A549 treated with DMSO at 1 μM for 4 hours (cell line): ENCODE measurements around the gene TPSB2. TPM values are rescaled to one million over a fixed set of nuclear protein-coding genes. Genes with fewer than 3 reads are reported as not detected.

ENCODE experiments used
- total RNA-seq: library from RNA; stranded (reverse); fragments of 200-300 nt; extraction: Qiagen RNA extraction; gene quantifications from 5 replicates; pipeline ENCODE4 v1.2.3, GENCODE V29; 2022; ENCODE audit warnings: low read depth

Gene TPSB2
- not detected in 5 replicates for total RNA-seq

GRCh38 chr16:1230084-1230470, at the start of gene TPSB2:
TPSB2 (minus strand) TSS chr16:1230184; CDS start chr16:1229951, 233 bp downstream.

GRCh38 chr16:1255276-1256122, 25.5 kb upstream of the TPSB2 start, which contains the start of gene TPSD1:
TPSD1 (plus strand) TSS chr16:1256069; CDS start chr16:1256281, 212 bp downstream.

GRCh38 chr16:1240436-1240835, 10.5 kb upstream of the TPSB2 start, which contains the start of gene TPSAB1:
TPSAB1 (plus strand) TSS chr16:1240705; CDS start chr16:1240939, 234 bp downstream.

GRCh38 chr16:1225051-1225451, 4.9 kb downstream of the TPSB2 start, which contains the start of gene TPSG1:
TPSG1 (minus strand) TSS chr16:1225268; CDS start chr16:1225252, 16 bp downstream.

Other genes with a start within 250 kb of the TPSB2 start
- 1.4 to 1.6 TPM (median 1.5 TPM) in 5 replicates for gene SOX8, start 248.4 kb downstream of the TPSB2 start, total RNA-seq
- 0.11 to 0.30 TPM (median 0.26 TPM) in 5 replicates for gene SSTR5, start 157.4 kb downstream of the TPSB2 start, total RNA-seq
- not detected in 5 replicates for gene C1QTNF8, start 133.9 kb downstream of the TPSB2 start, total RNA-seq
- gene CACNA1H, start 77.1 kb downstream of the TPSB2 start, total RNA-seq = 6.9 to 13.9 TPM (median 10.5 TPM) in 5 replicates
- 0.10 to 0.22 TPM (median 0.12 TPM) in 3 of 5 replicates, not detected in the others for gene TPSG1, start 4.9 kb downstream of the TPSB2 start, total RNA-seq
- 0.13 TPM in 1 of 5 replicates, not detected in the others for gene TPSAB1, start 10.5 kb upstream of the TPSB2 start, total RNA-seq
- not detected in 5 replicates for gene TPSD1, start 25.9 kb upstream of the TPSB2 start, total RNA-seq
- gene UBE2I, start 79.5 kb upstream of the TPSB2 start, total RNA-seq = 165 to 192 TPM (median 171 TPM) in 5 replicates
- gene BAIAP3, start 103.5 kb upstream of the TPSB2 start, total RNA-seq = 0.31 to 1.6 TPM (median 1.1 TPM) in 5 replicates
- gene TSR3, start 121.7 kb upstream of the TPSB2 start, total RNA-seq = 57.7 to 93.3 TPM (median 82.5 TPM) in 5 replicates
- 24.7 to 37.3 TPM (median 29.4 TPM) in 5 replicates for gene GNPTG, start 121.7 kb upstream of the TPSB2 start, total RNA-seq
- gene UNKL, start 184.5 kb upstream of the TPSB2 start, total RNA-seq = 28.3 to 55.1 TPM (median 46.1 TPM) in 5 replicates
- gene UQCC4, start 190.6 kb upstream of the TPSB2 start, total RNA-seq = 34.1 to 37.8 TPM (median 35.7 TPM) in 5 replicates
- gene PERCC1, start 200.9 kb upstream of the TPSB2 start, total RNA-seq = not detected in 5 replicates
- gene CCDC154, start 214.4 kb upstream of the TPSB2 start, total RNA-seq = 0.09 to 0.57 TPM (median 0.28 TPM) in 5 replicates
- gene CLCN7, start 244.8 kb upstream of the TPSB2 start, total RNA-seq = 56.1 to 84.3 TPM (median 77.2 TPM) in 5 replicates